ENCODE data around the gene ADCK1. TPM values are rescaled to one million over a fixed set of nuclear protein-coding genes. Genes with fewer than 3 reads are reported as not detected.
A peak's percentile ranks its signal among the peaks of the same experiment; 100 is the strongest.

The ADCK1 gene
- total and polyA plus RNA-seq, 9 of the 15 experiments (the other 6 are each of a cell fraction or from before 2014, with no cell fraction given), result 2.8 to 8.9 (median 4.3) TPM

GRCh38 chr14:77760381-77761204 is 39.3 kb upstream of the ADCK1 start, which contains the start of gene SNW1 (continued):
- TF ChIP-seq MNT (conservative IDR thresholded peaks at IDR 0.05) (peak in 1 of 2 experiments; percentile 56; a peak in 1 of 4 replicates), PHF21A (IDR thresholded peaks at IDR 0.05; ENCODE audit: borderline replicate concordance, low read depth) (no peak), SIN3A (IDR thresholded peaks at IDR 0.05; ENCODE audit: borderline replicate concordance in 2 of 2, control insufficient read depth in 1 of 2, low read depth in 2 of 2, low read length in 2 of 2) (peak in 1 of 2 experiments; percentile 25; a peak in 2 of 4 replicates), TFE3 (CRISPR knock-in tag; IDR thresholded peaks at IDR 0.05) (no peak), GABPB1 (CRISPR knock-in tag; IDR thresholded peaks at IDR 0.05) (peak; percentile 73), NBN (IDR thresholded peaks at IDR 0.05; ENCODE audit: low read depth) (0 out of 2 replicates have a peak, but pooled peaks have one; percentile 16), MBD2 (IDR thresholded peaks at IDR 0.05; ENCODE audit: borderline replicate concordance, low read depth) (0 out of 2 replicates have a peak, but pooled peaks have one; percentile 43), MAX (CRISPR knock-in tag; IDR thresholded peaks at IDR 0.05) (peak; percentile 46; the same call in 1 of the 2 replicates)
- TF ChIP-seq, protein P1, sequence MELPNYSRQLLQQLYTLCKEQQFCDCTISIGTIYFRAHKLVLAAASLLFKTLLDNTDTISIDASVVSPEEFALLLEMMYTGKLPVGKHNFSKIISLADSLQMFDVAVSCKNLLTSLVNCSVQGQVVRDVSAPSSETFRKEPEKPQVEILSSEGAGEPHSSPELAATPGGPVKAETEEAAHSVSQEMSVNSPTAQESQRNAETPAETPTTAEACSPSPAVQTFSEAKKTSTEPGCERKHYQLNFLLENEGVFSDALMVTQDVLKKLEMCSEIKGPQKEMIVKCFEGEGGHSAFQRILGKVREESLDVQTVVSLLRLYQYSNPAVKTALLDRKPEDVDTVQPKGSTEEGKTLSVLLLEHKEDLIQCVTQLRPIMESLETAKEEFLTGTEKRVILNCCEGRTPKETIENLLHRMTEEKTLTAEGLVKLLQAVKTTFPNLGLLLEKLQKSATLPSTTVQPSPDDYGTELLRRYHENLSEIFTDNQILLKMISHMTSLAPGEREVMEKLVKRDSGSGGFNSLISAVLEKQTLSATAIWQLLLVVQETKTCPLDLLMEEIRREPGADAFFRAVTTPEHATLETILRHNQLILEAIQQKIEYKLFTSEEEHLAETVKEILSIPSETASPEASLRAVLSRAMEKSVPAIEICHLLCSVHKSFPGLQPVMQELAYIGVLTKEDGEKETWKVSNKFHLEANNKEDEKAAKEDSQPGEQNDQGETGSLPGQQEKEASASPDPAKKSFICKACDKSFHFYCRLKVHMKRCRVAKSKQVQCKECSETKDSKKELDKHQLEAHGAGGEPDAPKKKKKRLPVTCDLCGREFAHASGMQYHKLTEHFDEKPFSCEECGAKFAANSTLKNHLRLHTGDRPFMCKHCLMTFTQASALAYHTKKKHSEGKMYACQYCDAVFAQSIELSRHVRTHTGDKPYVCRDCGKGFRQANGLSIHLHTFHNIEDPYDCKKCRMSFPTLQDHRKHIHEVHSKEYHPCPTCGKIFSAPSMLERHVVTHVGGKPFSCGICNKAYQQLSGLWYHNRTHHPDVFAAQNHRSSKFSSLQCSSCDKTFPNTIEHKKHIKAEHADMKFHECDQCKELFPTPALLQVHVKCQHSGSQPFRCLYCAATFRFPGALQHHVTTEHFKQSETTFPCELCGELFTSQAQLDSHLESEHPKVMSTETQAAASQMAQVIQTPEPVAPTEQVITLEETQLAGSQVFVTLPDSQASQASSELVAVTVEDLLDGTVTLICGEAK (IDR thresholded peaks at IDR 0.05), result peak; percentile 77
- TF ChIP-seq, protein P1 (CRISPR knock-in tag; IDR thresholded peaks at IDR 0.05), result no peak
- TF ChIP-seq, protein P2, sequence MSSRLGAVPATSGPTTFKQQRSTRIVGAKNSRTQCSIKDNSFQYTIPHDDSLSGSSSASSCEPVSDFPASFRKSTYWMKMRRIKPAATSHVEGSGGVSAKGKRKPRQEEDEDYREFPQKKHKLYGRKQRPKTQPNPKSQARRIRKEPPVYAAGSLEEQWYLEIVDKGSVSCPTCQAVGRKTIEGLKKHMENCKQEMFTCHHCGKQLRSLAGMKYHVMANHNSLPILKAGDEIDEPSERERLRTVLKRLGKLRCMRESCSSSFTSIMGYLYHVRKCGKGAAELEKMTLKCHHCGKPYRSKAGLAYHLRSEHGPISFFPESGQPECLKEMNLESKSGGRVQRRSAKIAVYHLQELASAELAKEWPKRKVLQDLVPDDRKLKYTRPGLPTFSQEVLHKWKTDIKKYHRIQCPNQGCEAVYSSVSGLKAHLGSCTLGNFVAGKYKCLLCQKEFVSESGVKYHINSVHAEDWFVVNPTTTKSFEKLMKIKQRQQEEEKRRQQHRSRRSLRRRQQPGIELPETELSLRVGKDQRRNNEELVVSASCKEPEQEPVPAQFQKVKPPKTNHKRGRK (tag; IDR thresholded peaks at IDR 0.05), result no peak

All from K562 (cell line).